Urinary bladder (tissue), 4 donors: Measurements from ENCODE around the gene SLC23A2. TPM values are rescaled to one million over a fixed set of nuclear protein-coding genes. Genes with fewer than 3 reads are reported as not detected.

Experiments used
- DNase-seq: peaks from one replicate; pipeline ENCODE4 v3.0.0-alpha.2; 2015; ENCODE audit errors: extremely low spot score
- H3K27ac ChIP-seq: one replicate; pipeline ENCODE4 v1.5.1; 2013; ENCODE audit warnings: low read depth, mild to moderate bottlenecking, moderate library complexity
- H3K36me3 ChIP-seq: one replicate; pipeline ENCODE4 v1.6.1; 2013; ENCODE audit warnings: mild to moderate bottlenecking, moderate library complexity; ENCODE audit not compliant: insufficient read depth
- H3K4me1 ChIP-seq: one replicate; pipeline ENCODE4 v1.6.1; 2013; ENCODE audit warnings: mild to moderate bottlenecking, moderate library complexity; ENCODE audit not compliant: insufficient read depth
- H3K4me3 ChIP-seq: one replicate; pipeline ENCODE4 v1.5.1; 2013; ENCODE audit warnings: low read depth, low read length
- WGBS: extraction: QIAGEN DNeasy Blood & Tissue Kit; methylation state at CpG from one replicate; pipeline ENCODE4 v1.1.7; 2013; 5-methylcytosine and 5-hydroxymethylcytosine counted together
- polyA plus RNA-seq: library from polyadenylated mRNA; stranded (reverse); fragments of 200-250 nt; gene quantifications from one replicate; pipeline ENCODE4 v1.2.3, GENCODE V29; 2013
- total RNA-seq: library from RNA; depleted of rRNA; stranded (reverse); fragments of >200 nt; gene quantifications from one replicate; pipeline ENCODE4 v1.2.3, GENCODE V29; 2014
- donor health status: healthy with polysubstance abuse.
- donor health status: healthy.

The SLC23A2 gene
- total and polyA plus RNA-seq, 2 donors: 17.5 to 22.7 TPM

DNA sequence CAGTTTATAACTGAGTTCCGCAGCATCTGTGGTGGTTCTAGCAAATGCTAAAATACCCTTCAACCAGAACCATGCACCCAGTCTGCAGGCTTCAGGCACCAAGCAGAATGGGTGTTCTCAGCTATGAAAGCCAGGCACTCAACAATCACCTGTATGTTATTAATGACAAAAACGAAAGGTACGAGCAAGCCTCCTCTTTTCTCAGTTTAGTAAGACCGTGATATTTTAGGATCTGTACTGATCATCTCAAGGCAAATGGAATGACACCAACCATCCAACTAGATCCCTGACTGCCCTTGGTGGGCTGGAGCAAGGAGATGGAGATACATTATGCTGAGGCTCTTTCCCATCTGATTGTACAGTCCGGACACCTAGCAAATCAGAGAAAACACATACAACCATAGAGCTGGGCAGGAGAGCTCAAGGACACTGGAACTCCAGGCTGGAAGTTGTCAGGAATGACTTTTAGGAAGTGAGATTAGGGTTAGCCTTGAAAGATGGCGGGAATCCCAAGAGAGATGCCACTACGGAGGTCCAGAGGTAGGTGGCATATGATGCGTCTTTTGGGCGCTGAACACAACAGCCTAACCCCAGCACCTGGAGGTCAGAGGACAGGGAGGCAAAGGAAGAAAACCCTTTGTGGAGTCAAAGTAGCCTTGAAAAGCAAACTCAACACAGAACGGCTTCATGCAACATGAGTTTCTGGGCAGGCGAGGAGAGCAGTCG, 33.4 kb downstream of the SLC23A2 start:
- 93% methylated on average over 12 of the region's 12 CpGs for WGBS
- H3K4me3 ChIP-seq: no peak overlapping the region
- H3K4me1 ChIP-seq: no peaks in the 10 kb centered on the region
- H3K27ac ChIP-seq: no peak overlapping the region
- H3K36me3 ChIP-seq: peaks cover 2% of the 10 kb centered on the region
- no peak for DNase-seq

DNA sequence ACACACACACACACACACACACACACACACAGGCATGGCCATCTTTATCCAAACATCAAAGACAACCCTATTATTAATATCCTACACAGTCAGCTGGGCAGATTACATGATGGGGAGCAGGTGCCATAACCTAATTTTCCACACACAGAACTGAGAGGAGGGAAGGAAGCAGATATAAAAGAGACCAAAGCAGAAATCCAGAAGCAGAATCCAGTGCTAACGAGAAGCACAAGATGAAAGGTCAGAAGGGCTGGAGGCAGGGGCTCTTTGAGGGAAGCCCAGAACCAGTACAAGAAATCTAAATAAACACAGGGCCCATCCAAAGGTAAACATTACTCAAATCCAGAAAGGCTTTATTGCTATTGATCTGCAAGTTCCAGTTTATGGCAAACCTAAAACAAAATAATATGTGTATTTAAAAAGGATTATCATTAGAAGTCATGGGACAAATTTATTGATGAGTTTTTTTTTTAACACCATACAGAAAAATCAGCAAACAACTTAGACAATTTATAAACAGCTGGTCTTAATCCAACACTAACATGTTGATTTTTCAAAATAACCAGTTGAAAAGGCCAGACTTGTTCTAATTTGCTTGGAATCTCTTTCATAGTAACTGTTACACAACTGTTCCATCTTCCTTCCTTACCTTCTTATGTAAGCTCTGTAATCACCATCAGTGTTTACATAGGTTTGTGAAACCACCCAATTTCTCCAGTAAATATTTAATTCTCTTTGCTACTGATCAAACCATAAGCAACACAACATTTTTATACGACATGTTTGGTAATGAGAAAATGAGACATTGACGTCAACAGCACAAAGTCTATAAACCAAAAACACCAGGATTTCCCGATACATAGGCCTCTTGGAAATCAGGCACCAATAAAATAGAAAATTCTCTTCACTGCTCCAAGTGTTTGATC, 34.2 kb downstream of the SLC23A2 start:
- DNase-seq: no peak
- WGBS: 59% methylated on average over 4 of the region's 4 CpGs
- H3K4me1 ChIP-seq: no peaks in the 10 kb centered on the region
- peaks cover 2% of the 10 kb centered on the region for H3K36me3 ChIP-seq
- H3K4me3 ChIP-seq: no peak overlapping the region
- H3K27ac ChIP-seq: peak overlapping the region; percentile 11

DNA sequence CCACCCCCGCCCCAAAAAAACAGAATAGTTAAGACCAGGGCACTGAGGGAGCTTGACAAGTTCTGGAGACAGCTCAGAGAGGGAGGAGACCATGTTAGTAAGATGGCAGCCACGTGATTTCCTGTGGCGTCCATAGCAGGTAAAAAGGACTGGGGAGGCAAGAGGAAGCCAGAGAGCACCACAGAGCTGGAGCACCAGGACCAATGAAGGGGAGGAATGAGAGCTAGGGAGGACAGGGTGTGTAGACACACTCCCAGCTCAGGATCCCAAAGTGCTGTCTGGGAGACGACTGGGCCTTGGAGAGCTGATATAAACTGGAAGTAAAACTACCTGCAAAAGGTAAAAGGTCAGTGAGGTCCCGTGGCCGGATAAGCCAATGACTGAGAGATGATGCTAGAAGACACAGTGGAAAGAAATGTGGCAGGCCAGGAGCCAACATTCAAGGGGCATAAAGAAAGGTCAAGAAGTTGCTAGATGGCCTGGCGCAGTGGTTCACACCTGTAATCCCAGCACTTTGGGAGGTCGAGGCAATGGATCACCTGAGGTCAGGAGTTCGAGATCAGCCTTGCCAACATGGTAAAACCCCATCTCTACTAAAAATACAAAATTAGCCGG, 39.0 kb downstream of the SLC23A2 start:
- DNase-seq: no peak
- no peaks in the 10 kb centered on the region for H3K36me3 ChIP-seq
- no peak overlapping the region for H3K27ac ChIP-seq
- 89% methylated on average over 10 of the region's 10 CpGs for WGBS
- no peak overlapping the region for H3K4me3 ChIP-seq
- no peaks in the 10 kb centered on the region for H3K4me1 ChIP-seq

- H3K36me3 ChIP-seq: no peaks in the 10 kb centered on the region
- peak overlapping the region; percentile 50 for H3K27ac ChIP-seq
- 59% methylated on average over 4 of the region's 4 CpGs for WGBS
- no peak for DNase-seq
- H3K4me1 ChIP-seq: no peaks in the 10 kb centered on the region
- no peak overlapping the region for H3K4me3 ChIP-seq
Observed at GRCh38 chr20:4961746-4962145, 39.6 kb downstream of the SLC23A2 start.

- Histone ChIP-seq H3K27ac (no peak overlapping the region), H3K4me1 (no peaks in the 10 kb centered on the region), H3K4me3 (no peak overlapping the region), H3K36me3 (no peaks in the 10 kb centered on the region)
- 82% methylated on average over 7 of the region's 7 CpGs for WGBS
- no peak for DNase-seq
Observed at GRCh38 chr20:4959592-4959991, 41.7 kb downstream of the SLC23A2 start.

GRCh38 chr20:4957939-4958362, 43.4 kb downstream of the SLC23A2 start:
- DNase-seq: no peak
- 83% methylated on average over 2 of the region's 2 CpGs for WGBS

GRCh38 chr20:4957187-4957586, 44.1 kb downstream of the SLC23A2 start:
- Histone ChIP-seq H3K36me3 (no peaks in the 10 kb centered on the region), H3K27ac (no peak overlapping the region), H3K4me3 (no peak overlapping the region), H3K4me1 (no peaks in the 10 kb centered on the region)
- DNase-seq: no peak
- 96% methylated on average over 2 of the region's 2 CpGs for WGBS

More at GRCh38 chr20:4957939-4958362, 43.4 kb downstream of the SLC23A2 start:
- no peaks in the 10 kb centered on the region for H3K36me3 ChIP-seq
- H3K27ac ChIP-seq: no peak overlapping the region
- no peaks in the 10 kb centered on the region for H3K4me1 ChIP-seq
- H3K4me3 ChIP-seq: no peak overlapping the region

DNA sequence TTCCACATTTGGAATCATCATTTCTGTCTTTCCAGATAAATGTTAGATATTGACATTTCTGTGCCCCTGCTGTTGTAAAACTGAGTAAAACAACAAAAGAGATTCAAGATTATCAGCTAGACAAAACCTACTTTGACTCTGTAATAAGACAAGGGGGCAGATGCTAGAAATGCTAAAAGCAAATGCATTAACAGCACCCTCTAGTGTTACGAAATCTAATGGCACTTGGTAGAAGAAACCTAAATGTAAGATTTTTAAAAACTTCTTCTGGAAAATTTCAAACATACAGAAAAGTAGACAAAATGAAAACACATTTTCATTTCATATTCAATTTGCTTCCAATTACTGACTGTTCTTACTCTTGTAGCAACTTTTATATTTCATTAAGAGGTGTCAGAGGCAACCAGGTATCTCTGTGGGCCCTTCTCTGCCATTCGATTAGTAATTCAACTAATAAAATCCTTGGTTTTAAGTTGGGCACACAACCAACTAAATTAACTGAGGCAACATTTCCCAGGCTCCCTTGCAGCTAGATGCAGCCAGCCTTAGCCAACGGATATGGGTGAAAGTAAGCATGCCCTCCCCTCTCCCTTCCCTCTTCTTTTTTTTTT, 45.0 kb downstream of the SLC23A2 start:
- 61% methylated on average over 3 of the region's 3 CpGs for WGBS
- Histone ChIP-seq H3K36me3 (no peaks in the 10 kb centered on the region), H3K4me1 (no peaks in the 10 kb centered on the region), H3K27ac (no peak overlapping the region), H3K4me3 (no peak overlapping the region)
- no peak for DNase-seq

- Histone ChIP-seq H3K4me1 (no peaks in the 10 kb centered on the region), H3K27ac (no peak overlapping the region), H3K36me3 (no peaks in the 10 kb centered on the region), H3K4me3 (no peak overlapping the region)
- DNase-seq: no peak
Observed at GRCh38 chr20:4953881-4954280, 47.4 kb downstream of the SLC23A2 start.

DNA sequence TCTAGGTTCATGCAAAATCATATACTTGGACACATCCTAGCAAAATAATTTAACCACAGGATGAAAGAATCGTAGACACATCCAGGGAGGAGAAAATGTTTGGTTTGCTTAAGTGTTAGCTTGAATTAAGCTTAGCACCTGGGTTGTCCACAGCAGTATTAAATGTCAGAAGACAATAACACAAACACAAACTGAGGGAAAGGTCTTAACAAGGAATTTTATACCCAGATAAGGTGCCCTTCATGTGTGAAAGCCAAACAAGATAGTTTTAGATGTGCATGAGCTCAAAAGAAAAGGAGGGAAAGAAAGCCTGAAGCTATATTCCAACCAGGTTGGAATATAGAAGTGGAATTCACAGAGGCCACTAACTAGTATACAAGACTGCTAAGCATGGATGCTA, 49.1 kb downstream of the SLC23A2 start:
- no peak overlapping the region for H3K4me3 ChIP-seq
- no peak overlapping the region for H3K27ac ChIP-seq
- no peak for DNase-seq
- H3K36me3 ChIP-seq: no peaks in the 10 kb centered on the region
- 100% methylated on average over 1 of the region's 1 CpG for WGBS
- H3K4me1 ChIP-seq: peaks cover 3% of the 10 kb centered on the region

DNA sequence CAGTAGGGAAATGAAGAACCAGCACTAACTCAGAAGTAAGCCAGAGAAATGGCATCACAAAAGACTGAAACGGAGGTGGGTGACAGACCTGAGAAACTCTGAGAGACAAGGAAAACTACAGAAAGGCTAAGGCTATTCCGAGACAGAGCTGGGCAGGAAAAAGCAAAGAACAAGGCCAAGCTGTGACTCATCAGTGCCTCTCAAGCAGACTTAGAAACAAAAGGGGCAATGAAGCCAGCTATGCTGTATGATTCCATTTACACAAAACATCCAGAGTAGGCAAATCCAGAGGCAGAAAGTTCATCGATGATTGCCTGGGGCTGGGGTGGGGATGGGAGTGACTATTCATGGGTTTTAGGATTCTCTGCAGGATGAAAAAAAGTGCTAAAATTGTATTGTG, 50.0 kb downstream of the SLC23A2 start:
- 18% methylated on average over 3 of the region's 3 CpGs for WGBS
- peaks cover 3% of the 10 kb centered on the region for H3K4me1 ChIP-seq
- H3K4me3 ChIP-seq: no peak overlapping the region
- H3K36me3 ChIP-seq: no peaks in the 10 kb centered on the region
- no peak overlapping the region for H3K27ac ChIP-seq
- DNase-seq: no peak

DNA sequence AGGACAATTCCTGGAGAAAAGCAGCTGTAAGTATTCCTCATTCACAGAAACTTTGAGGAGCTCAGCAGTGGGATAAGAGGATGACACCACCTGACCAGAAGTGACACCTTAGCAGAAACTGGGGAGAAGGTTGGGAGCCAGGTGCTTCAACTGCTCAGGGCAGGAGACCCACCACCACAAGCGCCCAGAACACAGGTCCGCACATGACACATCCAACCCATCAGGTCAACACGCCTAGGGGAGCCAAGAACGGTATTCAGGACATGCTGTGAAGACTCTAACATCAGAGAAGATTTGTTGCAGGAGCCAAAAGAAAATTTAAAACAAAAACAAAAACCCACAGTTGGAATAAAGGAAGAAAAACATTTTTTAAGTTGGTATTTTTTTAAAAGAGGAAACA, 50.5 kb downstream of the SLC23A2 start:
- 89% methylated on average over 4 of the region's 4 CpGs for WGBS
- no peak overlapping the region for H3K27ac ChIP-seq
- DNase-seq: no peak
- peaks cover 3% of the 10 kb centered on the region for H3K4me1 ChIP-seq
- no peaks in the 10 kb centered on the region for H3K36me3 ChIP-seq
- H3K4me3 ChIP-seq: no peak overlapping the region

GRCh38 chr20:4950437-4950836, 50.9 kb downstream of the SLC23A2 start:
- Histone ChIP-seq H3K36me3 (no peaks in the 10 kb centered on the region), H3K27ac (no peak overlapping the region), H3K4me1 (peaks cover 3% of the 10 kb centered on the region), H3K4me3 (no peak overlapping the region)
- DNase-seq: no peak
- 89% methylated on average over 3 of the region's 3 CpGs for WGBS
